GM21786 (cell line): ENCODE measurements around the gene TMEM25.
"Not testable (repeated sequence)": the region's sequence is repeated elsewhere in the genome, so short reads cannot be mapped to it uniquely, and the experiment has no call there.

Source experiments
- ATAC-seq: cut with Tn5 transposase; IDR thresholded peaks from one replicate; pipeline ENCODE4 v1.9.1; 2021; ENCODE audit not compliant: unreplicated experiment

The TMEM25 gene

GRCh38 chr11:118530683-118531596 is at the start of gene TMEM25:
Gene TMEM25, plus strand, starts transcription at chr11:118531192. Its CDS starts 610 bp downstream, at chr11:118531802.
- no peak for ATAC-seq

GRCh38 chr11:118481238-118481637 is 49.8 kb upstream of the TMEM25 start:
- ATAC-seq, result not testable (repeated sequence)

DNA sequence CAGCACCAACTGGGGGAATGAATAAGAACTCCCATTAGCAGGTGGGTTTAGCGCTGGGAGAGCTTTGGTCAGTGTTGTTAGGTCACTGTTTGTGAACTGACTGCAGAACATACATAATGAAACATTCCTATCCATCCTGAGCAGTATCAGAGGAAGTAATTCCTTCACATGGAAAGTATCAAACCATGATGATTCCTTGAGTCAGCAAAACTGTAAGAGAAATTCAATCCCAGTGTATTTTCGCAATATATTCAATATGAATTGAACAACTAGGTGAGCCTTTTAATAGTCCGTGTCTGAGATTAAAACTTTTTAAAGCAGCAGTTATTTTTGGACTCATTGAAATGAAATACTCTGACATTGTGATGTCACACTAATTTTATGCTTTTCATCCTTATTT is 46.6 kb upstream of the TMEM25 start:
- no peak for ATAC-seq

DNA sequence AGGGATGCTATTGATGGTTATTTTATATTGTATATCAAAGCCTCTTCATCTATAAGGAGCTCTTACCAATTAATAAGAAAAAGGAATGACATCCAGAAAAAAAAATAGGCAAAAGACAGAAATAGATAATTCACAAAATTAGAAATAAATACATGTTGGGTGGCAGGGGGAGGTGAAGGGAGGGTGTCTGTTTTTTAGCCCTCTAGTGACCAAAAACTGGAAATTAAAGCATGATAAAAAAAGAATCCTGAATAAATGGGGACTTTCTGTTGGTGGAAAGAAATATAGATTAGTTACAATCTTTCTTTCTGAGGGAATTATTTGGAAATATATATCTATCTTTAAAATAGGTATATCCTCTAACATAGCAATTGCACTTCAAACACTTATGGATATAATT is 45.7 kb upstream of the TMEM25 start:
- ATAC-seq, result no peak

GRCh38 chr11:118488480-118489109 is 42.4 kb upstream of the TMEM25 start:
- no peak for ATAC-seq

DNA sequence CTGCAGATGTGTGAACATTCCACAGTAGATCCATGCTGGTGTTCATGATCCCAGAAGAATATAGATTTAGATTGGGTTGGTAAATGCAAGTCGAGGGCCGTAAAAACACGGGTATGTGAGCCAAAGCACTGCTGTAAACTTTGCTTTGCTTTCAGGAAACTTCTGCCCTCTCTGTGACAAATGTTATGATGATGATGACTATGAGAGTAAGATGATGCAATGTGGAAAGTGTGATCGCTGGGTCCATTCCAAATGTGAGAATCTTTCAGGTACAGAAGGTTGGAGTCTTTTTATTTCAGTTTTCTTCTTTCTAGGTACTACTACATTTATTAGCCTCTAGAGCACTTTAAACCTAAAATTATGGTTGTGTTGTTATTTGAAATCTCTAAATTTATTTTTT is 40.0 kb upstream of the TMEM25 start:
- no peak for ATAC-seq

DNA sequence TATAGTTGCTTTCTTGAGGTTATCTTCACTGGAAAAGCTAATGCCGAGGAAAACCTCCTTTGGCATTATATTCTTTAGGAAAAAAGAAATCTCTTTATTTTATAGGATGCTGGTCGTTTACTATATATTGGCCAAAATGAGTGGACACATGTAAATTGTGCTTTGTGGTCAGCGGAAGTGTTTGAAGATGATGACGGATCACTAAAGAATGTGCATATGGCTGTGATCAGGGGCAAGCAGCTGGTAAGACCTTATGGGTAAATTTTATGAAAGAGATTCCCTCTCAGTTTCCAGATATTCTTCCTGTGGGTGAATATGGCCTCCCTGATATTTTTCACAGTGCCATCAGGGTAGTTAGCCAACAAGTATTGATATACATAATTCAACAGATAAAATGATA is 33.2 kb upstream of the TMEM25 start:
- ATAC-seq, result no peak

- no peak for ATAC-seq
Observed at GRCh38 chr11:118503216-118503615, 27.8 kb upstream of the TMEM25 start.

DNA sequence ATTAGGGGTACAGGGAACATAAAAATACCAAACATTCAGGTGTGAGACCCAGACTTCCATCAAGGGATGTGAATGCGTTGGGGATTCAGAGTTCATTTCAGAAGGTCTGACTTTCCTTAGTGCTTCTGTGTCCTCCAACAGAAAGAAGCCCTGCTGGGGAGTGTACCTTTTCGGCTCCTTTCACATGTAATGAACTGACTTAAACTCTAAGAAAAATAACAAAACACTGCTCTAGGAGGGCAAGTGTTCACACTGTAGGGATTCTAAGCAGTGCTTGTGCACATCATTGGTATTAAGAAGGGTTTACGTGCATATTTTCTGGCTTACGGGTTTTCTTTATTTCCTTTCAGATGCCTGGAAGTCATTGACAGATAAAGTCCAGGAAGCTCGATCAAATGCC is 19.4 kb upstream of the TMEM25 start:
- no peak for ATAC-seq

- no peak for ATAC-seq
Observed at GRCh38 chr11:118514103-118514502, 16.9 kb upstream of the TMEM25 start.

DNA sequence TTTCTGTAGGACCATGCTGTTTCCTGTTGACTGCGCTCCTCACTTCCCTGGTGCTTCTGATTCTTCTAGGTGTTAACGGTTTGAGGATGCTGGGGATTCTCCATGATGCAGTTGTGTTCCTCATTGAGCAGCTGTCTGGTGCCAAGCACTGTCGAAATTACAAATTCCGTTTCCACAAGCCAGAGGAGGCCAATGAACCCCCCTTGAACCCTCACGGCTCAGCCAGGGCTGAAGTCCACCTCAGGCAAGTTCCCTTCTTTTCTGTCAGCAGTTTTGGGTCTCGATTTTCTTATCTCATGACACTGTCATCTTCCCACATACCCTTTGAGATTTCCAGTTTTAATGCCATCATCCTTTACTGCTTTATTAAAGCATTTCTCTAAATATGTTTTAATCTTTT is 11.4 kb upstream of the TMEM25 start:
- no peak for ATAC-seq

DNA sequence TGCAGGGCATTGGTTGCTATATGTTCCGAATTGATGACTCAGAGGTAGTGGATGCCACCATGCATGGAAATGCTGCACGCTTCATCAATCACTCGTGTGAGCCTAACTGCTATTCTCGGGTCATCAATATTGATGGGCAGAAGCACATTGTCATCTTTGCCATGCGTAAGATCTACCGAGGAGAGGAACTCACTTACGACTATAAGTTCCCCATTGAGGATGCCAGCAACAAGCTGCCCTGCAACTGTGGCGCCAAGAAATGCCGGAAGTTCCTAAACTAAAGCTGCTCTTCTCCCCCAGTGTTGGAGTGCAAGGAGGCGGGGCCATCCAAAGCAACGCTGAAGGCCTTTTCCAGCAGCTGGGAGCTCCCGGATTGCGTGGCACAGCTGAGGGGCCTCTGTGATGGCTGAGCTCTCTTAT is 9.1 kb upstream of the TMEM25 start:
- peak; percentile 47 for ATAC-seq

GRCh38 chr11:118522571-118523072 is 8.4 kb upstream of the TMEM25 start:
- no peak for ATAC-seq

GRCh38 chr11:118524356-118524755 is 6.6 kb upstream of the TMEM25 start:
- ATAC-seq, result no peak

- ATAC-seq, result no peak
Observed at GRCh38 chr11:118524757-118525470, 6.1 kb upstream of the TMEM25 start.

- ATAC-seq, result no peak
Observed at GRCh38 chr11:118526688-118527087, 4.3 kb upstream of the TMEM25 start.

GRCh38 chr11:118527109-118527508 is 3.9 kb upstream of the TMEM25 start, which contains the start of gene TTC36:
Gene TTC36, plus strand, starts transcription at chr11:118527474. Its CDS starts 21 bp downstream, at chr11:118527495.
- no peak for ATAC-seq

- ATAC-seq, result no peak
Observed at GRCh38 chr11:118528511-118528910, 2.5 kb upstream of the TMEM25 start.

GRCh38 chr11:118529584-118530175 is 1.3 kb upstream of the TMEM25 start:
- ATAC-seq, result no peak

DNA sequence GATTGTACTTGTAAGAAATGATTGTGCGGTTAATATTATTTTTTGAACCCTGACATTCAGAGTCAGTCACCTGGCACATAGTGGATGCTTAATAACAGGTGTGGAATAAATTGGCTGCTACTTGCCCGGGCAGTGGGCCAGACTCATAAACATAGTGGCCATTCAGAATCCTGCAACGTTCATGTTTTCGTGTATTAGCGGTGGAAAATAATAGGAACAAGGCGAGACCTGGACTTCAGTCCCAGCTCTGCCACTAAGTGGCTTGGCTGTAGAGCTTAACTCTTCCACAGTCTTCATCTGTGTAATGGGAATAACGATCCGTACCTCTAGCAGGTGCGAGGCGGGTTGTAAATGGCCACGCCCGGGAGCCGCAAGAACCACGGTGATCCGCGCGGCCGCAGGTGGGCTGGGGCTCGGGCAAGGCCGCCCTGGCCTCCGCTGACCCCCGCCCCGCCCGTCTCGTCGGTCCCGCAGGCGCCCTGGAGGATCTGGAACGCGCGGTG is 761 bp upstream of the TMEM25 start:
- ATAC-seq, result no peak

- no peak for ATAC-seq
Observed at GRCh38 chr11:118531597-118532084, 649 bp downstream of the TMEM25 start.
